IPS DF 4.7 (cell line): Measurements from ENCODE around the gene MEG3.

Source experiments
- DNase-seq: peaks from one replicate; pipeline ENCODE4 v3.0.0-alpha.2; 2013; ENCODE audit warnings: low spot score; ENCODE audit errors: extremely low read depth

MEG3 gene

DNA sequence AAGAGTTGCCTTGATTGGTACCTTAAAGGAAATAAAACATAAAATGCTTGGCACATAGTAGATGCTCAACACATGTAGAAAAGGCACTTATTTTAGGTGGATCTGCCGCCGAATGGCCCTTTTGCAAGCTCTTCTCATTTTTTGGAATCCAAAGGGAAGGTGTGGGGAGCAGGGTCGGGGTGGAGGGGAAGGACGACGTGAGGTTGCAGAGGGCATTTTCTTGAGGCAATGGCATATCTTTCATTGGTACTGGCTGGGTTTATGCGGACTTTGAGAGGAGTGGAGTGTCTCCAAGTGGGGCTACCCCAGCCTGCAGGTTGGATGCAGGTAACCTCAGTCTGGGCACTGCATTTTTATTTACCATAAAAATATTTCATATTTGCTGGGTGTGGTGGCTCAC lies 69.5 kb downstream of the MEG3 start:
- DNase-seq: no peak

DNA sequence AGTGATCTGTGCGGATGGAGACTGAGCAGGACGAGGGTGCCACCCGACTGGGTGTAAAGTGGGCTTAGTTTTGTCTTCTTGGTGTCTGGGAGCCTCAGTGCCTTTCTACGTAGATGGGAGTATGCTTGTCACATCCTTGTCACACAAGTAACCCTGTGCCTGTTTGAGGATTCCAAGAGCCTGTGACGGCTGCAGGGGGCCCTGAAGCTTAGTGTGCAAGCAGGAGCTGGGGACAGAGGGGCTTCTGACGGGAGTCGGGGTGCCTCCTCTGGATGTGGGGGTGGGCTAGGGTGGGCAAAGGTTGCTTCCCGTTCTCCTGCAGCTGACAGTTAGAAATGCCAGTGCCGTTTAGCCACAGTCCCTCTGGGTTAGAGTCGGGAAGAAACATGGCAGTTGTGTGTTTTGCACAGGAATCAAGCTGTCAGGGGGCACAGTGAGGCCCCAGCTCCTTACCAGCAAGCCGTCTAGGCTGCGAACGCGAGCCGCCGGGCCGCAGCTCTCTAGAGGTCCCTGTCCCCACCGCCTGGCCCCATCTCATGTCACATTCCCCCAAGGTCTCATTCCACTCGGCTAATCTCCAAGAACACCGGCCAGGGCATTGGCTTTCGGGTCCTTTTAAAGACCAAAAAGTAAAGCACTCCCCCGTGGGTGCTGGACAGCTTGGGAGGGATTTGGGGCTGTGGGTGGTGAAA lies 70.6 kb downstream of the MEG3 start:
- DNase-seq: no peak

DNA sequence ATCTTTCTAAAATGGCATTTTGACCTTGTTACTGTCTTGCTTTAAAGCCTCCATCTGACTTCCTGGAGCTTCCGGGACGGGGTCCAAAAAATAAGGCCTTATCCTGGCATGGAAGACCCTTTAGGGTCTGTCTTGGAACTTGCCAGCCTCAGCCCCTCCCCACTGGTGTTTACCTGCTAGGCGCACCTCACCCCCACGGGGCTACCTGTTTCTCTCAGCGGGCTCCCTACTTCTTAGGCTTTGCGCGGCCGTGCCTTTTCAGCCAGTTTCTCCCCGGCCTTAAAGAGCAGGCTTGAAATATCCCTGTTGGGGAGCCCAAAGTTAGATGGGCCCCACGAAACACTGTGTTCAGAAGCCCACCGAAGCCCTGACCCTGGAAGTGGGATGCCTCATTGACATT lies 72.5 kb downstream of the MEG3 start:
- DNase-seq: no peak

DNA sequence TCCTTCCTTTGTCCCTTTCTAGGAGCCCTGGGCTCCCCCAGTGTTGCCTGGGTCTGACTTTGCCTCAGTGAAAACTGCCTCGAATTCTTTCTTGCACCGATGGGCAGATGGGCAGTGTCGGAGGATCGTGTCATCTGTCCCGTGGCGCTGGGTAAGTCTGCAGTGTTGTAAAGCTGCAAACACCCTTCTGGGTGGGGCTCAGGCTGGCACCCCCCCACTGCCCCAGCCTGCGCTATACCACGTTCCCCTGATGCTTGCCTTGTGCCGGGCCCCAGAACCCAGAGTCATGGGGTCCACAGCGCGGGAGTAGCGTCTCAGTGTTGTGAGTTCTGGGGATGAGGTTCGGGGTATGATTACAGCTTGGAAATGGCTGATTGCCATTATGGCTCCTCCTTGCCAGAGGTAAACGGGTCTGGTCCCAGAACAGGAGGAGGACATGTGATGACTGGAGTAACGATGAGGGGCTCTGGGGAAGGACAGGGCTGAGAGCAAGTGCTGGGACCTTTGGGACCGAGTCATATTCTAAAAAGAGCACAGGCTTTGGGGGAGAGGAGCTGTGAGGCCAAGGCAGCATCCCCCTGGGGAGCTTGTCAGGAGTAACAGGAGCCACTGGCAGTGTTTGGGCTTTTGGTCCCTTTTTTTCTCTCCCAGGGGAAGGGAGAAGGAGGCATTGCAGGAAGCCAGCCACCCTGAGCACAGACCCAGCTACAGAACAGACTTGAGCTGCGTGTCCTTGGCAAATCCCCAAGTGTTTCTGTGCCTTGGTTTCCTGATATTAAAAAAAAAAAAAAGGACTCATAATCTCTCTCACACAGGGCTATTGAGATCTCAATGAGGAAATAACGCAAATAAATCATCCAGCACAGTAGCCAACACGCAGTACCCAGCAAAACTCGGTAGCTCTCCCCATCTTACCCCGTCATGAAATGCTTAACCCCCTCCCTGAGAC lies 73.3 kb downstream of the MEG3 start:
- DNase-seq: no peak

DNA sequence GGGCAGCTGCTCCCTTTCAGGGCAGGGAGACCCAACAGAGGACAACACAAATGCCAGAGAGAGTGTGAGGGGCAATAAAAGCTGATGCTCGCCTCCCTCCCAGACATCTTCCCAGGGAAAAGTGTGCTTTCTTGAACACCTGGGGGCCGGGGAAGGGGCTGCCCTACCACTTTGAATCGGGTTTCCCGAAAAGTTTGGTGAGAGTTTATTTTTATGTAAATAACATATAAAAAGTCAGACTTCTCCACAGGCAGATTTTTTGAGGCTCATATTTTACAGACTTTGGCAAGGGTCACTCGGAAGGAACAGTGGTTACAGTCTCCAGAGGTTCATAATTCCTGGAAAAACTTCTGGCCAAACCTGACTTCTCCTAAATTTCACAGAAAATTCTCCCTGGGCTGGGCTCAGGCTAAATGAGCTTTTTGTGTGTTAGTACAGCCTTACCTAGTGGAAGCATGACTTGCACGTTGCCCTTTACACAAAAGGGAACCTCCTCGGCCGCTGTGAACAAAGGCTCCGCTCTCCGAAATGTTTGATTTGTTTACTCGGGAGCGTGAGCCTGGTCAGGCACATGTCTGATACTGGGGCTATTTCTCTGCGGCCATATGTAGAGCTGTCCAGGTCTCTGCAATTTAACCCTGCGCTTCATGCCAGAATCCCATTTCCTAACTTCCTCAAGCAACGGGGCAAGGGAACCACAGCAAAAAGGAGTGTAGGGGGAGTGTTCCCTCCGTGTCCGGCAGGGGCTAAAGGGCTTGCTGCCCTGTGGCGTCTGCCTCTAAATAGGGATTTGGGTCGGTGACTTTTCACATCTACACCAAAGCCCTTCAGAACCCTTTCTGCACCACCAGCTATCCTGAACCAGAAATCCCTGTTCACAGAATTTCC lies 74.2 kb downstream of the MEG3 start:
- DNase-seq: no peak

DNA sequence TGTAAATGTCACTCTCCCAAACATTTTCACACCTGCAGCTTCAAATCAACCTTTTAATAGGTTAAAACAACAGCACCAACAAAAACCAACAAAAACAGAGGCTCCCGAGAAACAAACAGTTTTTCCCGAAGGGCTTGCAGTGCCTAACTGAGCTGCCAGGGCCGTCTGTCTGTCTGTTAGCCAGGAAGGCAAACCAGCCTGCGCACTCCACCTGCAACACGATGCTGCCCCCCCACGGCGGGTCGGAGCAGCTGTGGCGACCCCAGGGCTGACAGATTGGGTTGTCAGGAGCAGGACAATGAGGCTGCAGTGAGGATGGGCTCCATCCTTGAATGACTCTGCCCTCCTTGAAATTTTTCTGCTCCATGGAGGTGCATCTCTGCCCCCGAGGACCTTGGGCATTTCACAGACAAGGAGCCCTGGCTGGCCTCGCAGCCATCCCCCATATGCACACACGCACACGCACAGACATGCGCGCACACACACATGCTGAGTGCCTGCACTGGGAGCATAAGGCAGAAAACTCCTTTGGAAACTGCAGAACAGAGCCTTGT lies 75.0 kb downstream of the MEG3 start:
- no peak for DNase-seq

DNA sequence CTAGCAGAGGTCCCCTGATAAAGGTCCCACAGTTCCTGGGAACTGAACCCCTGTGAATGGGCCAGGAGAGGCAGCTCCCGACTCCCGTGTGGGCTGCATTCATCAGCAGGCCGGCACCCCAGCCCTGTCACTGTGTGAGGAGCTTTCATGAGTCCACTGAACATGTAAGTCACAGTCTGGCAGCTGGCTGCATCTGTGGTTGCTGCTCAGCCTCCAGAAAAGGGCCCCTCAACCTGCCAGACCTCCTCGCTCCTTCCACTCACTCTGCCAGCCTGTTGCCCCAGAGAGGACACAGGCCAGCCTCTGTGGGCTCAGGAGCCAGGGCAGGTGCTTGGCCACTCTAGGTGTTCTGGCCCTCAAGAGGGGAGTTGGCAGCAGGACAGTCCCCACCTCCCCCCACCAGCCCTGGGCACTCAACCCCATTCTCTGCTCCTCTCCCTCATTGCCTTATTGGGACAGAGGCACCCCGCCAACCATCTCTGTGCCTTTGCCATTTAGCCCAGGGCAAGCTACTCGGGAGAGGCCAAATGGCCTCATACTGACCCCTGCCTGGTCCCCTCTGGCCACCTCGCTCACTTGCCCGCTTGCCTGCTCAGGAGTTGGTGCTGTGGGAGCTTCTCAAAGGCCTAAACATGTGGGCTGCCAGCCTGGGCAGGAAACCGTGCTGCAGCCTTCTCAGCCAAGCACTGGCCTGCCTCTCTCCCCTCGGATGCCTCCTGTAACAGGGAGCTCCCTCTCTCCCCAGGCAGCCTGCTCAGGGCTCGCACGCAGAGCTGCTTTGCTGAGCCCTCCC lies 75.7 kb downstream of the MEG3 start:
- DNase-seq: no peak

DNA sequence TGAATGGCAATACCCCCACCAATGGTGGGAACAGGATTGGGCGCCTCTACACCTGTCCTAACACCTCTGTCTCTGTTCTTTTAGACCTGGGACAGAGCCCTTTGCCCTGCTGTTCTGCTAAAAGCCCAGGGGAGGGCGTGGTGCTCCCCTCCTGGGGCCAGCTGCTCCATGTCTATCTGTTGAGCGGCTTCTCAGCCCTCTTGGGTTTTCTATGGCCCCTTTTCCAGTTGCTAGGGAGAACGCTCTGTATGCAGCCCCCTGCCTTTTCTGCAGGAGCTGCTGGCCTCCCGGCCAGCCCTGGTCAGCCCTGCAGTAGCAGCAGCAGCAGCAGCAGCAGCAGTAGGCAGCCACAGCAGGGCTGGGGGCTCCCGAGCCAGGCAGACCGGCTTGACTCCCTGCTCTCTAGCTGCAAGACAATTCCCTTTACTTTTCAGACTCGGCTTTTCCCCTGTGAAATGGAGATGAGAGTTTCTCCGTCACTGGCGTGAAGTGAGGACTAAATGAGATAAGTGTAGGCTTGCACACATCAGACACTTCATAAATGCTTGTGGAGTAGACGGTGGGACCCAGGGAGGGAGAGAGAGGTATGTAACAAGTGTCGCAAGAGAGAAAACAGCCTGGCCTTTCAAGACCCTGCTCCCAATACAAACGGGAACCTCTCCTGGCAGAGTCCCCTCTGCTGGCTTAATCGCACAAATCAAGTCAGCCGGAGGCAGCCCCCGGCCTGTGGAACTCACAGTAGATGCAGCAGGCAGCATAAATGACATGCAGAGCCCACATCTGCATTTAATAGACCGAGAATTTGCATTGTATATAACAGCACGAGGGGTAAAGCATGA lies 76.6 kb downstream of the MEG3 start:
- DNase-seq: no peak

DNA sequence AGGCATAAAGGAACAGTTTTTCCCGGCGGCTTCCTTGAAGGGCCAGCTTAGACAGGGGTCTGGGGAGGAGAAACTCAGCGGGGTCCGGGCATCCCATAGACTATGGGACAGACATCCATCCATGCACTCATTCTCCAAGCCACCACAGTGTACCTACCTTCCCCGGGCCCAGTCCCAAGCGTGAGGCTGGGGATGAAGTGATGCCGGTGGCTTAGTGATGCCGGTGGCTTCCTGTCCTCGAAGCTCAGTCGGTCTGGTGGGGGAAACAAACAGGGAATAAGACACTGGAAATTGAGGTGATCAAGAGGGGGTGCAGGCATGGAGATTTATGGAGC lies 77.2 kb downstream of the MEG3 start:
- DNase-seq: no peak

DNA sequence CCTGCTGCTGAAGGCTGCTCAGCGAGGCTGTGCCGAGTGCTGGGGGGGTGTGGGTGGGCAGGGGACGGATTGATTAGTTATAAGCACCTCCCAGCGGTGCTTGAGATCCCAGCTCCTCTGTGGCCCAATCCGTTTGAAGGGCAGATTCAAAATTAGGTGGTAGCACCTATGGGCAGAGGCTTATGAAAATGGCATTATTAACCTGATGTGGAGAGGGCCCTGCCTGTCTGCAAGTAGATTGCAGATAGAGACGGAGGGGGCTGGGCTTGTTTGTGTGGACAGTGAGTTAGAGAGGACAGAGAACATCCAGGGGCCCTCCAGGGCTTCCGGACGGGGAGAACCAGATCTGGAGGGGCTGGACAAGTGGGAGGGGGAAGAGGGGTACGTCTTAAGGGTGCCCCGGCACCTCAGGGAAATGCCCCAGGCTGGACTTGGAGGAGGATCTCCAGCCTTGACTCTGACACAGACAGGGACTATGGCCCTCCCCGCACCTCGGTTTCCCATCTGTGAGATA lies 77.8 kb downstream of the MEG3 start, which contains the start of gene RTL1:
TSS of gene RTL1 (minus strand) at position 51 of the 514 bp plus-strand sequence. CDS start 18,934 bp downstream, outside the sequence.
- no peak for DNase-seq

DNA sequence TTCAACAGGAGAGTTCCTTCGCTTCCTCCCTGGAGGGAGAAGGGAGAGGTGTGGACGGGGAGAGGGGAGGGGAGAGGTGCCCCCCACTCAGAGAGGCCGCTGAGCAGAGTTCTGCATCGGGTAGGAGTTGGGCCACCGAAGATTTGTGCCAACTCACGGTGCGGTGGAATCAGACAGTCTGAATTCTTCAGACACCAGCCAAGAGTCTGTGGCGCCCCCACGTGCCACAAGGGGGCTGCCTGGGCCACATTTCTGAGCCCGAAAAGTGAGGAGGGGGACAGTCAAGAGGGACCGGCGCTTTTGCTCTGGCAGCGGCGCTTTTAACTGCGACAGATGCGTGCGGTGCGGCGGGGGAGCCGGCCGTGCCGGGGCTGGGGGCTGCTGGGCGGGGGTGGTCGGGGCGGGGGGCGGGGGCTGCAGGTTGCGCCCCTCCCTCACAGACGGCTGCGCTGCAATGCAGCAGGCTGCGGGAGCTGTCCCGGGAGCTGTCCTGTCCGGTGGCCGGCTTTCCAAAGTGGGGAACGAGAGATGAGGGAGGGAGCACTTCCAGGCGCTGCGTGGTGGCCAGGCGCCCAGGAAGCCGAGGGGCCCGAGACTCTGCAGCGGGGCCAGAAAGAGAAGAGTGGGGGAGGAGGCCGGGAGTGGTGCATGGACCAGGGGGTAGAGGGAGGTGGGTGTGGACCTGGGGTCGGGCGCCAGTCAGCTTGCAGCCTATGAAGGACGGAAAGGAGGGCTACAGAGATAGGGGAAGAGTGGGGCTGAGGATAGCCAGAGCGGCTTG lies 78.6 kb downstream of the MEG3 start:
- no peak for DNase-seq

DNA sequence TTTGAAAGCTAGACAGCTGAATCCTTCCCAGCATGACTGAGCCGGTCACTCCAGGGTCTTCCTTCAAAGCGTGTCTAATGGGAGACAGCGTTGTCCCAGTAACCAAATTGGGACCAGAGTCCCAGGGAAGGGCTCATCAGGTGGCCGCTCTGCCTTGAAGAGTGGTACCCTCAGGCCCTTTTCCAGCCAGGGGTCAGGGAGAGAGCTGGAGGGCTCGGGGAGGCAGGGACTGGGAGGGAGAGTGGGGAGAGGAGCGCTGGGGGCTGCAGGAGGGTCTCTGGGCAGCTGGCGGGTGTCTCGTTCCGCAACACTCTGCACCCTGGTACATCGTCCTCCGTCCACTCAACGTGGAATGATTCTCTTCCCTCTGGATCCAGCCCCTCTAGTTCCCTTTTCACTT lies 79.2 kb downstream of the MEG3 start:
- DNase-seq: no peak

DNA sequence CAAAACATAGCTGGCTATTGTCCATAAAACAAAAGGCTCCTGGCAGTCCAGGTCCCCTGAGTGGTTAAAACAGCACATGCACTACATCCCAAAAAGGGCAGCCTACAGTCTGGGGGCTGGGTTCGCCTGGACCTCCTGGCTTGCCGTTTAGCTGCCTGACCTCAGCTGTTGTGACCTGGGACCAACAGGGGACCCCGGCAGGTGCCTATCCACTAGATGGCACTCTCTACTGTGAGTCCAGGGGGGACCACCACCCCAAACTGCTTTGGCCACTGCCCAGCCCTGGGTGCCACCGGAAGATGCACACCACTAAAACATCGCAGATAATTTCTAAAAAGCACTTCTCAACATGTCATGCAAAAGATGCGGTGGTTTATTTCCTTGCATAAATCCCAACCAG lies 80.5 kb downstream of the MEG3 start:
- DNase-seq: no peak

DNA sequence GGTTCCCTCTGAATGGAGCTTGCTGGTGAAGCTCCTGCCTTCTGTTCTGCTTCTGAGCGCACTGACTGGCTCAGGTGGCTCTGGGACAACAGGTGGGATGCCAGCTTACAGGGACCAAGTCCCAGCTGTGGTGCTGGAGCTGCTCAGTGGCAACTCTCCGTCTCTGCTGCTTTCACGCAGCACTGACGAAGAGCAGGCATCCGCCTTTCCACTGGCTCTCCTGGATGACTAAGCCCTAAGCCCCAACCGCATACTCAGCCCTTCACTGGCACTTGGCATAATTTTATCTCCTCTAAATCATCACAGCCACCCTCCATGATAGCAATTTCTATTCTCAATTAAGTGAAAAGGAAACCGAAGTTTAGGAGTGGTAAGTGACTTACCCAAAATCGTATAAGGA lies 81.3 kb downstream of the MEG3 start:
- DNase-seq: no peak

DNA sequence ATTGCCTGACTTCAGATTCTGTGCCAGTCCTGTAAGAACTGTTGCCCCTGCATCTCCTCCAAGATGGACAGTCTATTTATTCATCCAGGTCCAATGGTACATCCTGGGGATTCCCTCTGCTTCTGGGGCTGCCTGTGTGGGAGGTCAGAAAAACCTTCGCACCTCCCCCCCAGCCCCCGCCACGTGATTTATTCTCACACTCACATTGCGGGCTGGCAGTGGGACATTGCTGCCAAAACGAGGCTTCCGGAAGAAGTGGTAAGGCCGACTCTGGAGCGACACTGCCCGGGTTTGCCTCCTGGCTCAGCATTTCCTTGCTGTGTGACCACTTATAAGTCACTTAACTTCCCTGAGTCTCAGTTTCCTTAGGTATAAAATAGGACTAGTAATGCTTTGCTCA lies 83.5 kb downstream of the MEG3 start:
- no peak for DNase-seq
